Stimulated activated CD4-positive, alpha-beta T cell treated with anti-CD3 and anti-CD28 coated beads, TNF-alpha, amount 100 ng/mL, for 48 hours (primary cell): Measurements from ENCODE around the gene CFAP299.

Experiments used
- DNase-seq, 3 donors: peaks; one replicate each; pipeline ENCODE4 v3.0.0-alpha.2; 2020; ENCODE audit warnings: low read depth in 3 of 3

Gene CFAP299

GRCh38 chr4:80447493-80447892 is 112.0 kb downstream of the CFAP299 start:
- no peak for DNase-seq

- no peak for DNase-seq
These were observed 112.5 kb downstream of the CFAP299 start for GRCh38 chr4:80448056-80448455.

- no peak for DNase-seq
These were observed 116.5 kb downstream of the CFAP299 start for GRCh38 chr4:80452055-80452454.

DNA sequence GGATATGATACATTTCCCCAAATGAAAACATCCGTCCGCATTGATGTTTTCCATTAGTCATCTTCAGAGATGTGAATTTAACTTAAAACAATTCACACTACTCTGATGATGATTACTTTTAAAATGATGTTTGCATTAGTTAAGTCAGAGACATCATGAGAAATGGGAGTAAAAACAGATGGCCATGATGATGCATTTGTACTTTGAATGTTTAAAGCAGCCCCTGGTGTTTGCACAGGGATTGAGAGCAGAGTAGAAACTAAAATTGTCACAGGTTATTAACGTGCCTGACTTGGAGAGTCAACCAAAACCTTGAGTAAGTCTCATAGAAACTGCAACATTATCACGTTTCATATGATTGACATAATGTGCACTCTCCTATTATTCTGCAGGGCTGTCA is 117.2 kb downstream of the CFAP299 start:
- no peak for DNase-seq

DNA sequence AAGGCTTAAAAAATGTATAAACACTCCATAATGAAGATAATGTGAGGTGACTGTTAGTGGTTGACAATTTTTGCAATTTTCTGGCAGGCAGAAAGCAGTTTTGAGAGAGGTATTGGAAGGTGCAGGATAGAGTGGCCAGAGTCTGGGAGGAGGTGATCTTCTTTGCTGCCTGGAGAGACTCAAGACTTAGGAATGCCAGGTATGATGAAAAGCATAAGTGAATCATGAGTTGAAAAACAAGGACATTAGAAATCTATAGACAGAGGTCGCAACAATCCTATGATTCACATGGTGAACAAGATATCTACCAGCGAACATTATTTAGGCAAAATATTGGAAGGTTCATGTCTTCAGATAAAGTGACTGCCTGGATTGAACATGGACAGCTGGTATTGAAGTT is 118.5 kb downstream of the CFAP299 start:
- DNase-seq = no peak

- DNase-seq = no peak
These were observed 119.0 kb downstream of the CFAP299 start for GRCh38 chr4:80454556-80454955.

DNA sequence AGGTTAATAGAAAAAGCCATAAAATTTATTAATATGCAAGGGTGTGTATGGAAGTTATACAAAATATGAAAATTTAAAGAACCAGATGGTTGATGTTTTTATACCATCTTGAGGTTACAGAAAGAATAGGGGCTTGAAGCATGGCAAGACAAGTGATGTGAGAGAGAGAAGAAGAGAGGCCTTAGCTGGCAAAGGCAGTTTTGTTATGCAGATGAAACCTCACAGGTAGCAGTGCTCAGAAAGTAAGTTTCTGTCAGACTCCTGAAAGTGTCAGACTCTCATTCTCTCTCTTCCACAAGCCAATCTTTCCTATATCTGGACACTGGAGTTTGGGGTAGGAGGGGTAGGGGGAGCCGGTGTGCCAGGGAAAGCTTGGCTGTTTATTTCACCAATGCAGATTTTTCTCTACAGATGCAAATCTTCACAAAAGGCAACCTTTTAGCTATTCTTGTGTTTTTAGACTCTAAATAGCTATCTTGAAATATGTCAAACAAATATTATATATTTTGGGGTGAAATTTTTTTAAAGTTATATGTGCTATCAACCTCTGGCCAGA is 124.5 kb downstream of the CFAP299 start:
- DNase-seq = no peak

DNA sequence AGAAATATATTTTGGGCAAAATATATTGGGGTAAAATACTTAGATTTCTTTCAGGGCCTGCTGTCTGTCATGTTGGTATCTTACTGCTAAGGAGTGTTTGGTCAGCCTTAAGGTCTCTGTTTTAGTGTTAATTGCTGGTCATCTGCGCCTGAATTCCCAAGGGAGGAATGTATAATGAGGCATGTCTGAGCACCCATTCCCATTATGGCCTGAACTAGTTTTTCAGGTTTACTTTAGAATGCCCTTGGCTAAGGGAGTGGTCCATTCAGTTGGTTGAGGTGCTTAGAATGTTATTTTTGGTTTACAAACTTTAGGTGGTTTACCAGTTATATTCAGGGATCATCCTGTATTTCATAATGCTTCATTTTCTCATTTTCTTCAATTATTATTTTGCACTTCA is 125.9 kb downstream of the CFAP299 start:
- no peak for DNase-seq

DNA sequence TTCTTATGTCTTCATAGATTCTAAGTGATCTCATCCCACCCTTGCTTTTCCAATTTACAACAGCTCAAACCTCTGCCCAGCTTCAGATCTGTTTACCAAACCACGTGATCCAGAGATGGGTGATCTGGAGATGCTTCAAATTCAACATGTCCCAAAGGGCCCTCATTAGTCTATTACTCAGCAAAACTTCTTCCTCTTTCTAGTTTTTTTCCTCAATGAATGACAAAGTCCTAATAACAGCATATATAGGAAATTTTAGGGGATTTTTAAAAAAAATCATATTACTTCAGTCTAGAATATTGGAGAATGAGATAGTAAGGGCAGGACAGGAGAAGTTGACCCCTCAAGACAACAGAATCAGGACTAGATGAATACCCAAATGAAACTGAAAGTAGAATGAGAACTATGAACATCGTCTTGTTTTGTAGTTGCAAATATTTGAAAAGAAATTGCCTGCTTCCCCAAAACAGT is 127.1 kb downstream of the CFAP299 start:
- no peak for DNase-seq

DNA sequence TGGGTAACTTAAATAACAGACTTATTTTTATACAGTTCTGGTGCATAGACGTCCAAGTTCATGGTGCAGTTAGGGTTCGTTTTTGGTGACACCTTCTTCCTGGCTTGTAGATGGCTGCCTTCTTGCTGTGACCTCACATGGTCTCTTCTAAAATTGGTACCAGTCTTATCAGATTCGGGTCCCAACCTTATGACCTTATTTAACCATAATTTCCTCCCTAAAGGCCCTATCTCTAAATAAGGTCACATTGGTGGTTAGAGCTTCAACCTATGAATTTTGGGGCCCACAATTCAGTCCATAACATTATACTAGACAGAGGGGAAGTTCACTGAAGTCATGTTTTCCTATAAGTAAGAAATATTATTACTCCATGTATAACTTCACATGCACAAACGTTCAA is 128.0 kb downstream of the CFAP299 start:
- no peak for DNase-seq

GRCh38 chr4:80465238-80465637 is 129.7 kb downstream of the CFAP299 start:
- no peak for DNase-seq

DNA sequence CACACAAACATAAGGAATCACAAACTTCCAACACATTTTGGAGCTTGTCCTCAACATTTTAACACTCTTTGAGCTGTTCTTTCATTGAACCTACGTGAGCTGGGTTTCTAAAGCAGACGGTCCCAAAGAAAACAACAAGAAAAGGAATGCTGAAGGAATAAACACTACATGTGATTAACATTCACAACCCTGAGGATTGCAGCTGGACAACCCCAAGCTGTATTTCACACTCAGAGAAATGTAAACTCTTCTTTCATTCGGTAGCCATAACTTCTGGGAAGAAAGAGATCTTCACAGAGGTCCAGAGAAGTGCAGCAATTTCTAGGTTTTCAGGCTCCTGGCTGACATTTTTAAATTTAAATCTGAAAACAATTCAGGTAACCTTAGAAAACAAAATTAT is 130.2 kb downstream of the CFAP299 start:
- DNase-seq = no peak

GRCh38 chr4:80466618-80467017 is 131.1 kb downstream of the CFAP299 start:
- no peak for DNase-seq

DNA sequence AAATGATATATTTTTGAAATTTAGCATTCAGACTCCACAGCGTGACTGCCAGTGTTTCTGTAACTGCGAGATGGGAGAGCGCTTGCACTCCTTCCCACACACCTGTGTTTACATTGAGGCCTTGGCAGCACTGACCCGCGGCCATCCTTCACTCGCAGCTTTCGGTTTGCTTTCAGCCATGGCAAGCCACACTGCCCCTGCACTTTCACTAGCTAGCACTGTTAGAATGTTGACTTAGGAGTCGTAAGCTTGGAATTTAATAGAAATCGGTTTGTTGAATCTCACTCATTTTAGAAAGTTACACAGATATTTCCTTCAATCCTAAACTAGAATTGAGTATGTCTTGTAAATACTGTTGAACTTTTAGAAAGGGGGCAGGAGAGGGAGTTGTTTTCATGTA is 136.2 kb downstream of the CFAP299 start:
- DNase-seq = no peak

- no peak for DNase-seq
These were observed 139.7 kb downstream of the CFAP299 start for GRCh38 chr4:80475236-80475635.

- DNase-seq = no peak
These were observed 140.3 kb downstream of the CFAP299 start for GRCh38 chr4:80475798-80476197.

DNA sequence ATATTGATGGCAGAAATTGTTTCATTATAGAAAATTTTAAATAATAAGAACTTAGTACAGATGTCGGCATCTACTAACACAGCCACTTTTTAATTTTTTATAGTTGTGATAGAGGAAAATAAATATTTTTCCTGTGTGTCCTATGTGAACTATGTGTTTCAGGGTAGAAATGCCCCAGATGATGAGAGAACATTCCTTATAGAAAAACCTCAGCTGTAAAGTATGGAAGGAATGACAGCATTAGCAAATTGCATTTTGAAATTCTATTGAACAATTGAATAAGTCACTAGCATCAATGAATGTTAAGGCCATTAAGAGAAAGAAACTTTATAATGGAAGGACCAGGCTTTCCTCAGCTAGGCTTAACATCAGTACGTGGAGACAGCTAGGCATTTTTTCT is 149.2 kb downstream of the CFAP299 start:
- DNase-seq = no peak

DNA sequence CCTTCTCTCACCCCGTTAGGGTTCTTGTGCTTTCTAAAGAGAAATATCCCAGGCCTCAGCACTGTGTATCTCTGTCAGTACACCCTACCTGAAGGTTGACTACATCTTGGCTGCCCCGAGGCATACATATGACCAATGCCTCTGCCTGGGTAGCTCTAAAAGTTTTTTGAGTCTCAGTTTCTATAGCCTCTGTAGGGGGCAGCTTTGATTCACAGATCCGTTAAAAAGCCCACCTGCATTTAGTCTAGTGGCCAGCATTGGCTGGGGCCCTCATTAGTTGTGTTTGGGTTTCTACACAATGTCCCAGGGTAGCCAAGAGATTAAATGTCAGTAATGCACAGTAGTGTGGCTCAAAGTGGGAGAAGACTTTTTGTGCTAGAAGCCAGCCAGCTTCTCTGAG is 151.1 kb downstream of the CFAP299 start:
- no peak for DNase-seq

- DNase-seq = no peak
These were observed 154.3 kb downstream of the CFAP299 start for GRCh38 chr4:80489798-80490197.

- DNase-seq = peak in 1 of 3 donors; percentile 3
These were observed 157.2 kb downstream of the CFAP299 start for GRCh38 chr4:80492761-80493160.

GRCh38 chr4:80495865-80496264 is 160.3 kb downstream of the CFAP299 start:
- no peak for DNase-seq

GRCh38 chr4:80498725-80499124 is 163.2 kb downstream of the CFAP299 start:
- no peak for DNase-seq

- DNase-seq = no peak
These were observed 165.1 kb downstream of the CFAP299 start for GRCh38 chr4:80500613-80501012.

GRCh38 chr4:80507077-80507476 is 171.5 kb downstream of the CFAP299 start:
- DNase-seq = no peak
